ENCODE measurements around the gene RBM26.

RBM26 gene

DNA sequence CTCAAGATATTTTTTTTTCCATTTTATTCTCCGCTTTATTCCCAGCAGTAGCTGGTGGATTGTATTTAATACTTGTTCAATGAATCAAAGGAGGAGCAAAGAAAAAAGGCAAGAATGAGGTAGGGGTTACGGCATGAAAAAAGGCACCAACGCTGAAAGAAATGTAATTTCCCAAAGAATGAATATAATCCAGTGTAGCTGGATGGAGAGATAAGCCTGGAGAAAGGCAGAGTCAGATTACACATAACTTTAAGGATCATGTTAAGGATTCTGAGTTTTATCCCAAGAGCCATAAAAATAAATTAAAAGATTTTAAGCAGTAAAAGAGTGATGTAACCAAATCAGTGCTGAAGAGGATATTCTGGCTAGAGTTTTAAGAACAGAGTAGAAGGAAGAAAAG lies 67.7 kb downstream of the RBM26 start:
- H3K4me3 ChIP-seq (ENCODE audit: control insufficient read depth, low read depth, low read length) = no peak overlapping the region
- TF ChIP-seq, protein P1, sequence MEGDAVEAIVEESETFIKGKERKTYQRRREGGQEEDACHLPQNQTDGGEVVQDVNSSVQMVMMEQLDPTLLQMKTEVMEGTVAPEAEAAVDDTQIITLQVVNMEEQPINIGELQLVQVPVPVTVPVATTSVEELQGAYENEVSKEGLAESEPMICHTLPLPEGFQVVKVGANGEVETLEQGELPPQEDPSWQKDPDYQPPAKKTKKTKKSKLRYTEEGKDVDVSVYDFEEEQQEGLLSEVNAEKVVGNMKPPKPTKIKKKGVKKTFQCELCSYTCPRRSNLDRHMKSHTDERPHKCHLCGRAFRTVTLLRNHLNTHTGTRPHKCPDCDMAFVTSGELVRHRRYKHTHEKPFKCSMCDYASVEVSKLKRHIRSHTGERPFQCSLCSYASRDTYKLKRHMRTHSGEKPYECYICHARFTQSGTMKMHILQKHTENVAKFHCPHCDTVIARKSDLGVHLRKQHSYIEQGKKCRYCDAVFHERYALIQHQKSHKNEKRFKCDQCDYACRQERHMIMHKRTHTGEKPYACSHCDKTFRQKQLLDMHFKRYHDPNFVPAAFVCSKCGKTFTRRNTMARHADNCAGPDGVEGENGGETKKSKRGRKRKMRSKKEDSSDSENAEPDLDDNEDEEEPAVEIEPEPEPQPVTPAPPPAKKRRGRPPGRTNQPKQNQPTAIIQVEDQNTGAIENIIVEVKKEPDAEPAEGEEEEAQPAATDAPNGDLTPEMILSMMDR (IDR thresholded peaks at IDR 0.05; ENCODE audit: control insufficient read depth, insufficient read depth, low read depth, low read length, missing control alignments) = no peak
- no peak for DNase-seq (ENCODE audit: low read depth)

DNA sequence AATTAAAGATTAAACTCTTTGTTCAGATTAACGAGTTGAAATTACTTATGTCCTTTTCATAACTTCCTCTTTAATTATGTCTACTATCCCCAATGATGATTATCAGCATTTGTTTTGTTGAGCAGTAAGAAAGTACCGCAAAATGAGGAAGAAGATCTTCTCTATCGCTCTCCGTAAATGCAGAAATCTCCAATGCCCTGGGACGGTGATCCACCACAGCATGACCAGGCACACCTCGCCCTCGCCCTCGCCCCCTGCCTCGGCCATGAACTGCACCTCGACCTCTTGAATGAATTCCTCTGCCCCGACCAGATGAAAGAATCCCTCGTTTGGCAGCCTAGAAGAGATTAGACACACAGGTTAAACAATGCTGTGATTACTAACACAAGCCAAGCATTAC lies 69.1 kb downstream of the RBM26 start:
- TF ChIP-seq, protein P1 (IDR thresholded peaks at IDR 0.05; ENCODE audit: control insufficient read depth, insufficient read depth, low read depth, low read length, missing control alignments) = no peak
- H3K4me3 ChIP-seq (ENCODE audit: control insufficient read depth, low read depth, low read length) = no peak overlapping the region
- DNase-seq (ENCODE audit: low read depth) = no peak

DNA sequence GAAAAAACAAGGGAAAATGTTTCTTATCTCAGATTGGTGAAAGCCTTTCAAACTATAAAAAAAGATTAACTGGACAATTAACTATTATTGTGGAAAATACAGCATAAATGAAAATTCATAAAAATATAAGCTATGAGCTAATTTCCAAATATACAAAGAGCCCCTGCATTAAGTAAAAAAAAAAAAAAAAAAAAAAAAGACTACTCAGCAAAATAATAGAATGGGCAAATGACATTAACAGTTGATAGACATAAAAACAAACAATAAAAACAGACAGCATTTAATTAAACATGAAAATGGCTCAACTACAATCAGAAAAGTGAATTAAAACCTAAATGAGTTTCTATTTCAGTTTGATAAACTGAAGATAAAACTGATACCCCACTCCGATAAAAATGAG lies 77.5 kb downstream of the RBM26 start:
- H3K4me3 ChIP-seq (ENCODE audit: control insufficient read depth, low read depth, low read length) = no peak overlapping the region
- TF ChIP-seq, protein P1 (IDR thresholded peaks at IDR 0.05; ENCODE audit: control insufficient read depth, insufficient read depth, low read depth, low read length, missing control alignments) = no peak
- DNase-seq (ENCODE audit: low read depth) = no peak

DNA sequence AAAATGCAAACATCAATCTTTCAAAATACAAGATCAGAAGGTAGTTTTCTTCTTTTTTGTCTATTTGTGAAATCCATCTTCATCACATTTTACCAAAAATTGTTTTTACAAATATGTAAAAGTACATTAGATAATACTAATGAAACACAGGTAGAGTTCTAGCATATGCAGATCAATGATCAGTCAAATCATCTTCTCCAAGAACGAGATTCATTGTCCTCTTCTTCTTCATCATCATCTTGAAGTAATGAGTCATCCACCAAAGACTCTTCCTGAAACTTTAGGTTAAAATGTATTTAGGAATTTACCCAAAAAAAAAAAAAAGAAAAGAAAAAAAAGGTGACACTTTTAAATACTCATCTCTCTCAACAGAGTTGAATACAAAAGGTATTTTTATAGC lies 85.6 kb downstream of the RBM26 start:
- TF ChIP-seq, protein P1 (IDR thresholded peaks at IDR 0.05; ENCODE audit: control insufficient read depth, insufficient read depth, low read depth, low read length, missing control alignments) = no peak
- DNase-seq (ENCODE audit: low read depth) = no peak
- no peak overlapping the region for H3K4me3 ChIP-seq (ENCODE audit: control insufficient read depth, low read depth, low read length)

DNA sequence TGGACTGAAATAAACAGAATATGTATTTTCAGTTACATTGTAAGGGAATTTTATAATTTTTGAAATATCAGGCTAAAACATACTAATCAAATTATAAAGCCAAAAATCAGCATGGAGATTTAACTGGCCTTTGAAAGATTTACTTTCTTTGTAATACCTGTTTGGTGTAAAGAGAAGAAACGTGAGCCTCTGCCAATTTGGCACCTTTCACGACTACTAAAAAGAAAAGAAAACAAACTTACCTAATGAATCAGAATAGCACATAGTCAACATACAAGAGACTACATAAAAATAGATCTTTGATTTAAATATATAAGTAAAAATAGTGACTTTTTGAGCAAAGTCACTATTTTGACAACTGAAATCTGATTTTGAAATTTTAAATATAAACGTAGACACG lies 87.4 kb downstream of the RBM26 start:
- no peak overlapping the region for H3K4me3 ChIP-seq (ENCODE audit: control insufficient read depth, low read depth, low read length)
- TF ChIP-seq, protein P1 (IDR thresholded peaks at IDR 0.05; ENCODE audit: control insufficient read depth, insufficient read depth, low read depth, low read length, missing control alignments) = no peak
- DNase-seq (ENCODE audit: low read depth) = no peak

DNA sequence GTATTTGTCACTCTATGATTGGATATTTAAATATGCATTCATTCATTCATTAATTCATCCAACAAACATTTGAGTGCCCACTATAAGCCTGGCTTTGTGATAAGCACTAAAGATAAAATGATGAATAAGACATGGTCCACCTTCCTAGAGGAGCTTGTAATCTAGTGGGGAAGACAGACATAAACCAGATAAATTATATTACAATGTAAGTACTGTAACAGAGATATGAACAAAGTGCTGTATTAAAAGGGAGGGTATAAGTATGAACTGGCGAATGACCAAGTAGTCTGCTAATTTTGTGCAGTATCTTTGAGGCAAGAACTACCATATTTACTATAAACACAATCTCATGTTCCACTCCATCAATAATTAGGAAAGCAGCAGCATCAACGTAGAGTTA lies 88.2 kb downstream of the RBM26 start:
- TF ChIP-seq, protein P1 (IDR thresholded peaks at IDR 0.05; ENCODE audit: control insufficient read depth, insufficient read depth, low read depth, low read length, missing control alignments) = no peak
- H3K4me3 ChIP-seq (ENCODE audit: control insufficient read depth, low read depth, low read length) = no peak overlapping the region
- no peak for DNase-seq (ENCODE audit: low read depth)

DNA sequence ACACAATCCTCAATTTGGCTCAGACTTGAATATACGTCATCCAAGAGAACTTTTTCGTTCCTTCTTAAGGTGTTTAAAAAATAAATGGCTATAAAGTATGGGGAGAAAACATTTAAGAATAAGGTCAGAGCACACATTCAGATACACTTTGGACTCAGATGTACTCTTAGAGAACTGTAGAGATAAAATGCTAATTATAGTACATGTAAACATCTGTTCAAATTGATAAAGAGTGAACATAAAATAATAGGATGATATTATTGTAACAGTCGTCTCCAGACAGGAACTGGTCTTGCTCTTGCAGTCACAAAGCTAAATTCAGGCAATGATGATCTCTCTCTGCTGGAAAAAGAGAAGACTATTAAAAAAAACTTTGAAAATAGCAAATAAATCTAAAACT lies 91.4 kb downstream of the RBM26 start:
- DNase-seq (ENCODE audit: low read depth) = no peak
- no peak overlapping the region for H3K4me3 ChIP-seq (ENCODE audit: control insufficient read depth, low read depth, low read length)
- TF ChIP-seq, protein P1 (IDR thresholded peaks at IDR 0.05; ENCODE audit: control insufficient read depth, insufficient read depth, low read depth, low read length, missing control alignments) = no peak

Data from AG09309 (cell line).